T follicular helper cell (primary cell): Measurements from ENCODE around the gene MINDY4.
"Not testable (repeated sequence)": the region's sequence is repeated elsewhere in the genome, so short reads cannot be mapped to it uniquely, and the experiment has no call there.

Experiments
- DNase-seq: peaks from one replicate; pipeline ENCODE4 v3.0.0-alpha.2; 2020; ENCODE audit warnings: low read depth

Gene MINDY4

DNA sequence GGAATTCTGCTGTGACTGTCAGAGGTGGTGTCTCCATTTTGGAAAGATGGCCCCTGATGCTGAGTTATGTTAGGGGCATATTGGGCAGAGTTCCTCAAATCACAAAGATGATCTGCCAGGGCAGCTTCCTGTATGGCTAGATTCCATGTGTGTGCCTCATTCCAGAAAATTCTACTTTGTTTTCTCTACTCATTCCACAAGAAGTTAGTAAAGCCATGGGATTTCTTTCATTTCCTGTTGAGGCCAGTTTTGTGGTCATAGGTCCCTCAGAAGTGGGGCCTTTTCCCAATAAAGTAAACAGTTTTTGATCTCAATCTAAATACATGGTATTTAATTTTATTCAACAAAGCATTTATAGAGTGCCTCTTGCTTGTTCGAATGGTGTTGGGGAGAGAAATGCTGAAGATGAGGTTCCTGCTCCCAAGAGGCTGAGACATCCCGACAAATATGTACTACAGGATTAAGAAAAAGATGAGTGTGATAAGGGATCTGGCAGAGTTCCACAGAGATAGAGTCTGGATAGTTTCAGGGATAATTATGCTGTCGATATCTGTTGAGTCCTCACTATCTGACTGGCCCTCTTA is 33.0 kb downstream of the MINDY4 start:
- DNase-seq, result no peak

DNA sequence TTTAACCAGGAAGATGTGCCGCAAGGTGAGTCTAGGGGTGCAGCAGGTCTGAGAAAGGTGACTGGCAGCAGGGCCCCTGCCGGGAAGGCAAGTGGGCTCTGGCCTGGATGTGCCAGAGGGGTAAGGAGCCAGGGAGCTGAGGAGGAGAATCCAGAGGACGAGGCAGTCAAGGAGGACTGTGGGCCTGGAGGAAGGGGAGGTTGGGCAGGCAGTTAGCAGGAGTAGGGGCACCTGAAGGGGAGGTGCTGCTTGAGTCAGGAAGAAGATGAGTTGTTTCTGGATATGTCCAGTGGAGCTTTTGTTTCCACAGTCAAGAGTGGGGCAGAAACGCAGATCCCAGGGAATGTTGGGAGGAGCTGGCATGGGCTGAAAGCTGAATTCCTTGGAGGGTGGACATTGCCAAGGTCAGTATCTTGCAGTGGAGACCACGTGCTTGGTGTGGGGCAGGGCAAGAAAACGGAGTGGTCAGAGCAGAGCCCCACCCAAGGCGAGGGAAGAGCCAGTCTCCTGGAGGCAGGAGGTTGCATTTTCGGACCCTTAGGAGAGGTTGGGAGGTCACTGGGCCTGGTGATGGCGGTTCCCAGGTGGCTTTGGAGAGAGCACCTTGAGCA is 34.0 kb downstream of the MINDY4 start:
- no peak for DNase-seq

DNA sequence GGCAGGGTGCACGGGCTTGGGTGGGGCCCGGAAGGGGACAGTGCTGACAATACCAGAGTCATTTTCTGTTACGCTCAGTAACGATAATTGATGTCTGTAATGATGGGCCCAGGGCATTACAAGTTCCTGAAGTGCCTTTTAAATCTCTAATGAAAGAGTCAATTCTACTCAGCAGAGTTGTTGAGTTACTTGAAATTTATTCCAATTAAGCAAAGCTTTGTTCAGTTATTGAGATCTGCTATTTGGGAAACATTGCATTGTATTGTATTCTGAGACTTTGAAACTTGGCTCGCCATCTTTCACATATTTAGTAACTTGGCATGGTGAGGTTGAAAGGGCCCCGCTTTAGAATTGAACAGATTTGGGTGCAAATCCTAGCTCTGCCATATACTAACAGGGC is 34.7 kb downstream of the MINDY4 start:
- no peak for DNase-seq

DNA sequence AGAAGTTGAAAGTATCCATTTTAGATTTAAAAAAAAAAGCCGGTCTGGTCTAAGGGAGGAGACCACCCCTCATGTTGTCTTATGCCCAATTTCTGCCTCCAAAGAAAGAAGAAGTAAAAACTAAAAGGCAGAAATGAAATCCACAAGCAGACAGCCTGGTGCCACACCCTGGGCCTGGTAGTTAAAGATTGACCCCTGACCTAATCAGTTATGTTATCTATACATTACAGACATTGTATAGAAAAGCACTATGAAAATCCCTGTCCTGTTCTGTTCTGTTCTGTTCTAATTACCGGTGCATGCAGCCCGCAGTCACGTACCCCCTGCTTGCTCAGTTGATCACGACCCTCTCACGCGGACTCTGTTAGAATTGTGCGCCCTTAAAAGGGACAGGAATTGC is 36.3 kb downstream of the MINDY4 start:
- DNase-seq, result not testable (repeated sequence)

DNA sequence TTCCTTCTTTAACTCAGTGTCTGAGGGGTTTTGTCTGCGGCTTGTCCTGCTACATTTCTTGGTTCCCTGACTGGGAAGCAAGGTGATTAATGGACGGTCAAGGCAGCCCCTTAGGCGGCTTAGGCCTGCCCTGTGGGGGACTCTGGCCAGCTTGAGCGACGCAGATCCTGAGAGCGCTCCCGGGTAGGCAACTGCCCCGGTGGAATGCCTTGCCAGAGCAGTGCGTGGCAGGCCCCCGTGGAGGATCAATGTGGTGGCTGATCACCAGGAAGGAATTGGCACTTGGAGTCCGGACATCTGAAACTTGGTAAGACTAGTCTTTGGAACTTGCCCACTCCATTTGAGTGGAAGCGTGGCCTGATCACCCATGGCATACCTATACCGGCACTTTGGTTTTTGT is 36.7 kb downstream of the MINDY4 start:
- not testable (repeated sequence) for DNase-seq

DNA sequence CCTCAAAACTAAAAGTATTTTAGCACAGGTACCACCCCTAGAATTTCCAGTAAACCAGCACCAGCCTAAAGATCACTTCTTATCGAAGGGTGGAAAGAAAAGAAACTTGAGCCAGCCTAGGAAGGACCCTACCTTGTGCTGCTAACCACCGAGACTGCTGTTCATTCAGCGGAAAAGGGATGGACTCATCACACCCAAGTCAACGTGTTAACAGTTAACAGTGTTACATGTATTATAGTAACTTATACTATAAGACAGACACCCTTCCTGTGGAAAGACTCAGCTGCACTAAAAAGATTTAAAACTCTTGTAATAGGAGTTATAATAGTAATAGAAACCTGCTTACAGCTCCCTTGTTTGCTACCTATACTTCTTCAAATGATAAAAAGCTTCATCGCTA is 39.8 kb downstream of the MINDY4 start:
- no peak for DNase-seq

DNA sequence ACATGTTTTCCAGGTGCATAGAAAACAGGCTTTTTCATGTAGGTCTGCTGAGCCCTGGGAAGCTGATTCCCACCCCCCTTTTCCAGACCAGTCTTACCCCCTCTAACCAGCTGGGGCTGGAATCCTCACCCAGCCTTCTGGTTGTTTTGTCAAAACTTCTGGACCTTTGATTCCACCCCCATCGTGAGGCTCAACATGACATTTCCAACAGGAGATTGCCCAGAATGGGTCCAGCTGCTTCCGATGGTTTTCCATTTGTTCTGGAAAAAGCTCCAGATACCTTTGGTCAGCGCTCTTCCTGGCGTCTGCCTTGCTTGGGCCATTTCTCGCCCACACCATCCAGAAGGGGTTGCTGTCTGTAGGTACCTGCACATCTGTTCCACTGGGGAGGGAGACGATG is 41.5 kb downstream of the MINDY4 start:
- no peak for DNase-seq

DNA sequence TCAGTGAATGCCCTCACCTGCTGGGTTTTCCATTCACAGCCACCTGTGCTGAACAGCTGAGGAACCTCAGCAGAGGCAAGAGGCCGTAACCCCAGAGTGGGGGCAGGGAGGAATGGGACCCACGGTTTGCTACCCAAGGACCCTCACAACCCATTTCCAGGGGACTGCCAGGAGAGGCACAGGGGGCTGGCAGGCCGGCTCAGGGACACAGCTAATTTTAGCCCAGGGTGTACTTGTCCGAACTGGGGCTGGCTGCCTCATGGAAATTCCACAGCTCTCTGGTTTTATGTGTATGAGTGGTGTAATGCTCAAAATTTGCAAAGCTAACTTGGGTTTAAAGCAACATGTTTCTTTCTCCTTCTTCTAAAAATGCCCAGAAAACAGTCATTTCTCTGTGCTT is 42.2 kb downstream of the MINDY4 start:
- no peak for DNase-seq

DNA sequence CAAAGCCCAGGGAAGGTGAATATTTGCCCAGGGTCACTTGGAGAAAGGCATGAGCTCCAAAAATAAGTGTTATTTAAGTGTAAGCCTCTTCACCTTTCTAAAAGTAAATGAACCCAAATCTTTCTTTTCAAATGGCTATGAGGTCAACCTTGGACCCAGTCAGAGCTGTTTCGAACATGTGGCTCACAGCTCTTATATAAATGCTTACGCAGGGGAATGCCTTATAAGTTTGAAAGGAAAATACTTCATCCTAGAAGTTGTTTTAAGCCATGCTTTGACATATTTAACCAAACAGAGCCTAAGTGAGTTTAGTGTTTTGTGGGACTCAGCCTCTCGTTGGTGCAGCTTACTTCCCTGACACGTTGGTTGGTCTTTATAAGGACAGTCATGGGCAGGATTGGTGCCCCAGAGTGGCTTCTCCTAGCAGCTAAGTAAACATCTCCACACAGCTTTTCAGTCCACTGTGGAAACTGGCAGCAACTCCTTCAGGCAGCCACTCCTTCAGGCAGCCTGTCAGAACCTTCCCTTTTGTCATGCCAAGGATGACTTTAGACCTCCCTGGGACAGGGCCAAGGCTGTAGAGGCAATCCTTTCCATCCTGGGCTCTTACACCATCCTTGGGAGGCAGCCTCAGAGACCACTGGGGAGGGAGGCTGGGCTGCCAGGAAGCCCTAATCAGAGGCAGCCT is 43.6 kb downstream of the MINDY4 start:
- DNase-seq, result no peak

DNA sequence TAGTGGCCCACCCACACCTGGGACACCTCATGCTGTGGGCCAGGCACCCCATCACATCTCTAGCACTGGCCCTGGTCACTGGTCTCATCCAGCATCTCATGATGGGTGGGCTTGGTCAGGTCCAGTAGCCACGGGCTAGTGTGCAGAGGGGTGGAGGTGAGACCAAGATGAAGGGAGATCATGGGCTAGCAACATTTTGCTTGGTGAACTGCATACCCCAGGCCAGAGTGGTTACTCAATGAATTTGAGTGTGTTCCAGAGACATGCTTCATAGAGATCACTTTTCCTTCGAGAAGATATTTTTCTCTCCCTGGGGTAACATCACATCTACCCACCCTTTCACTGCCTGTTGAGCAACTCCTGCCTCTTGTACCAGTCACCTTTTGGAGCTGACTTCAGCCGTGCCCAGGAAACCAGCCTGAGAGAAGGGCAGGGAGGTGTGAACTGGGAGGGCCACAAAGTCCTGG is 44.2 kb downstream of the MINDY4 start:
- no peak for DNase-seq

DNA sequence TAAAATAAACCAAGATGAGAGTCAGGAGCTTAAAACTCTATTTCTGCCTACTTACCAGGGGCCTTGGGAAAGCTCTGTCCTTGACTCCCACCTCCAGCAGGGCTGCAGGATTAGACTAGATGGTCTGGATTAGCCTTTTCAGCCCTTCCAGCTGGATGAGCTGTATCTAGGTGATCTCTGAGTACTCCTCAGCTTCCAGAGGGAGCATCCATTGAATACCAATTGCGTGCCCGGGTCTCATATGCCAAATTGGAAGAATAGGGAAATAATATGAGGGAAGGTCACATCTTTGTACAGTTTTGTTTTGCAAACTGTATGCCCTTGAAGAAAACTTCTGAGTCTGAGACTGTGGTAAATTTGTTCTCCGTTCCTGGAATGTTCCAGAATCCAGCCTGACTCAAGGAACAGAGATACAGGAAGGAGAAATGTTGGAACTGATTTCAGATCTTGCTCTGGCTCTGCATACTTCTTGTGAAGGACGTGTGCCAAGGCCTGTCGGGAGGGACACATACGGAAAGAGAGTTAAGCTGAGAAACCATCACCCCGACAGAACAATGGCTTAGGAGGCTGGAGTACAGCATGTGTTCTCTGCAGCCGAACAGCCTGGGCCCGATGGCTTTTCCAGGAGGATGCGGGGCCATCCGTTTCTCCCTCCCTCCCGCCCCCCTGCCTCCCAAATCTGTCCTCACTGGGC is 44.9 kb downstream of the MINDY4 start:
- DNase-seq, result no peak

DNA sequence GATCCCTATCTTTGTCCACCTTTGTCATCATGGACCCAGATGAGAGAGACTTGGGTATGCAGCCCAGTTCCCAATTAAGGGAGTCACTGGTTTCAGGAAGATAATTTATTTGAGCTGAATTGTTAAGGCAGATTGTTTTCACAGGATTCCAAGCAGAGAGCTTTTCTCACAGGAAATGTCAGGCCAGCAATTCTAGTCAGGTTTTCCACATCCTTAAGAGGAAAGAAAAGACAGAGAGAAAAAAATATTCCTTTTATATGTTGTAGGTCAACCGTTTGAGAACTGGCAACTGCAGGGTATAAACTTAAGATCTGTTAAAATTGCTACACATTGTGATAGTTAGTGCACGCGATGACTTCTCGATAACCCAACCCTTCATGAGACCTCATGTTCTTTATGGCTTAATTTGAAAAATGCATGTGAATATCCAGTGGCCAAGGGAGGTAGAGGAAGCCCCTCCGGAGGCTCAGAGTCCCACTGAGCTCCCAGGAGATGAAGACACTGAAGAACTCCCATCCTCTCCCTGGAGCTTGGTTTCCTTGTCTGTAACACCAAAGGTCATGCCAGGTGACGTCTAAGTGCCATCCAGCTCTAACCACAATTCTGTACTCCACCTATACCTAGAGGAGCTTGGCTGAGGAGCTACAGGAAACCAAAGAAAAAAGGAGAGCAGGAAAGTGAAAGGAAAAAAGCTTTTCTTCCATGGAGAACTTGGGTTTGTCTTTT is 45.6 kb downstream of the MINDY4 start:
- DNase-seq, result no peak

DNA sequence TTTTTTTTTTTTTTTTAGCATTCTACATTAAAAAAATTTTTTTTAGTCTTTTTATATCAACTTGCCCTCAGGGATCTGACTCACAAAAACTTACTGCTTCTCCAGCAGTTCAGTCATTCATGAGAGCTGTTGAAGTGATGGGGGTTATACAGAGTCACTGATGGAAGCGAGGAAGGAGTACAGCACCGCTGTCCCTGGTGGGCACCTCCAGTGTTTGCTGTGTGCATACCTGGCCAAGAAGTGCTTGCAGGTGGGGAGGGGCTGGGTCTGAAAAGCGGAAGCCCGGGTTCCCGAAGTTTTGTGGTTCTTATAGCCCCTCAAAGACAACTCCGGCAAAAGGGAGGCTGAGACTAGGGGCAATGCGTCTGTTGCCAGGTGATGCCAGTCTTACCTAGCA is 46.2 kb downstream of the MINDY4 start:
- DNase-seq, result no peak

DNA sequence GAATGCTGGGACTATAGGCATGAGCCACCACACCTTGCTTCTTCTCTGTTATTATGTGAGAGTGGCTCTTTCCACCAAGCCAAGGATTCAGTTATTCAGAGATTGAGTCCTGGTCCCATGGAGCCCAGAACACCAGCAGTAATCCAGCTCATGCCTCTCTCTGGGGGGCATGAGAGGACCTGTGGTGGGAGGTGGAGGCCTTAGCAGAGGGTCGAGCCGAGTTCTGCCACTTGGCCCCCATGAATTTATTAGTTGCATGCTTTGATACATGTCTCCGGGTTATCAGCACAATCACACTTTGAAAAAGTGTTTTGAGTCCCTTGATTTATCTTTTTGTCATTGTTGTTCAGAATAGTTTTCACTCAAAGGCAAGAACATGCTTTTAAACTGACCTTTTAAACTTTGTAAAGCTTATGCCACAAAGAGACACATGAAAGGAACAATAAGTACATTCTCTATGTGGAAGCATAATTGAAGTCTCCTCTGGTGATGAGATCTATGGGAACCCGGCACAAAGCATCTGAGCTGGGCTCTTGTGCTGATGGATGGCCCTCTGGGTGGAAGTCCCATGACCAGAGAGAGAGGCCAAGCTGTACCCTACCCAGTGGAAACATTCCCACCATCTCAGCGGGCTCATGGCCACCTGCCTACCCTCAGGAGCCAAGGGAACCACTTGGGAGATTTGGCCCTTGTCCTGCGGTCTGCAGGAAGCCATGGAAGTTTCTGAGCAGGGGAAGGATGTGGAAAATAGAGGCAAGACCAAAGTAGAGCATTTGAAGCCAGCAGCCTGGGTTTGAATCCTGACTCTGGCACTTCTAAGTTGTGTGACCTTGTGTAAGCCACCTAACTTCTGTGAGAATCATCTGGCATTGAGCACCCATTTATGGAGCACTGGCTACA is 53.9 kb downstream of the MINDY4 start:
- DNase-seq, result no peak

DNA sequence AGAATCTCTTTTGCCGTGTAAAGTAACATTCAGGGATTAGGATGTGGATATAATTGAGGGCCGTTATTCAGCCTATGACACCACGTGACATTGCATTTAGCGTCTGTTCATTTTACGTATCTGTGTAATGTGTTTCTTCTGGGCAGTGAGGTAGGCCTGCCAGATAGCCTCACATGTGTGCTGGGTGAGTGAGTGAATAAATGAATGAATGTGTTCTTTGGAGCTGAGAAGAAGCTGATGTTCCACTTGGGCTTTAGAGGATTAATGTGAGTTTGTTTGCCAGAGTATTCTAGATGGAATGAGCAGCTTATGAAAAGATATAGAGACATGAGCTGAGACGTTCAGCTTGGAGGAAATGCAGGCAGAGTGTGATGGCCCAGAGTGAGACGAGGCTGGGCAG is 55.0 kb downstream of the MINDY4 start:
- DNase-seq, result no peak

DNA sequence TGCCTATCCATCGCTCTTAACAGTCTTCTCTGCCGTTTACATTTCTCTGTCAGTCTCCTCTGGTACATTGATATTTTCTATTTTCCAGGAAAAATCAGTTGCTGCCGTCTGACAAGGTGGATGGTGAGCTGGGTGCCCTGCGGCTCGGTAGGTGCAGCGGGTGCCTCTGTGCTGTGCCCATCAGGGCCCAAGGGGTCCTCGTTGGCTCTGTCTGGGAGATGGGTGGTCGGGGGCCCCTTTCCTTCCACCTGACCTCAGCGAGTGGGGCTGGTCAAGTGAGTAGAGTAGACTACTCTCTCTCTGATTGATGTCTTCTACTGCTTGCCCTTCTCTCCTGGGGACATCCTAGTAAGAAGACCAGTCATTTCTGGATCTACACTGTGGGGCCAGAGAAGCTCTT is 57.4 kb downstream of the MINDY4 start:
- DNase-seq, result no peak

DNA sequence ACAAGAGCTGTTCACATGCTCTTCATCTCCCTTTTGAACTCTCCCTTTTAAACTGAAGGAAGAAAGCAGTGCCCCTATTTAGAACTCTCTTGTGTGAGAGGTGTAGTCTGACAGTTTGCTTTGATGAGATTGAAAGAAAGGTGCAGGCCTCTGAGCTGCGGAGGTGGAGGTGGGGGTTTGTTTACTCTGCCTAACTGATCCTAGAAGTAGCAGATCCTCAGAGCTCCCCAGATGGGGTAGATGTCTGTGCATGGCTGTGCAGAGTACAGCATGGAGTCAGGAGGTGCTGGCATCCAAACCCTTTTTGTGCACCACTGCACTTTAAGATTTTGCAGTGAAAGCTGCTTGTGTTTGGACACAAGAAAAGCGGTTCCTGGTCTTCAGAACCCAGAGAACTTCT is 58.3 kb downstream of the MINDY4 start:
- DNase-seq, result no peak

DNA sequence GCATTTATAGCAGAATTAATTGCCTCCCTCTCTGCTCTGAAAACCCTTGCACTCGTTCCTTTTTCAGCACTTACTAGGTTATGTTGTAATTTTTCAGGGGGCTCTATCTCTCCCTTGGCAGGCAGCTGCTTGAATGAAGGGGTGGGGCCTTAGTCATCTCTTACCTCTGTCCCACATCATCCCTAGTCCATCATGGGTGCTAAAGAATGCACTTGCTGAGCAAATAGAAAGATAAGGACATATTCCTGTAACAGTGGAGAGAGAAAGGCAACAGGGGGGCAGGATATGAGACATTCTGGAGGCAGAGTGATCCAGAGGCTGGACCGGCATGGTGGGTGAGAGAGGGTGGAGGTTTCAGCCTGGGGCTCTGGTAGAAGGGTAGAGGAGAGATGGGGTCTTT is 60.0 kb downstream of the MINDY4 start:
- DNase-seq, result no peak

DNA sequence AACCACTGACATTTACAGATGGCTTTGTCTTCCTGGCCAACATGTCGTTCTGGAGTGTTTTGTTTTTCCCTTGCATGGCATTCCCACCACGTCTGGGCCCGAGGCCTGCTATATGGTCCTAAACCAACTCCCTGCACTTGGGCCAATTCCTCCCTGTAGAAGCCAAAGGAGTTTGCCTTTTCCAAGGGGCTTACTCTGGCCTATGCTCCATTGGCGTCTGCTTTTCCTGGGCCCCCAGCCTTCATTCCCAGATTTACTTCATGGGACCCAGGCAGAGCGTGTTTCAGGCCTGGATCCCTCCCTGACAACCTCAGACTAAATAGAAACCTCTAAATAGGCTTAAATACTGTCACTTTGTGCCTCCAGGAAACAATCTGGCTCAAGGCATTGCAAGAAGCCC is 60.7 kb downstream of the MINDY4 start:
- no peak for DNase-seq

DNA sequence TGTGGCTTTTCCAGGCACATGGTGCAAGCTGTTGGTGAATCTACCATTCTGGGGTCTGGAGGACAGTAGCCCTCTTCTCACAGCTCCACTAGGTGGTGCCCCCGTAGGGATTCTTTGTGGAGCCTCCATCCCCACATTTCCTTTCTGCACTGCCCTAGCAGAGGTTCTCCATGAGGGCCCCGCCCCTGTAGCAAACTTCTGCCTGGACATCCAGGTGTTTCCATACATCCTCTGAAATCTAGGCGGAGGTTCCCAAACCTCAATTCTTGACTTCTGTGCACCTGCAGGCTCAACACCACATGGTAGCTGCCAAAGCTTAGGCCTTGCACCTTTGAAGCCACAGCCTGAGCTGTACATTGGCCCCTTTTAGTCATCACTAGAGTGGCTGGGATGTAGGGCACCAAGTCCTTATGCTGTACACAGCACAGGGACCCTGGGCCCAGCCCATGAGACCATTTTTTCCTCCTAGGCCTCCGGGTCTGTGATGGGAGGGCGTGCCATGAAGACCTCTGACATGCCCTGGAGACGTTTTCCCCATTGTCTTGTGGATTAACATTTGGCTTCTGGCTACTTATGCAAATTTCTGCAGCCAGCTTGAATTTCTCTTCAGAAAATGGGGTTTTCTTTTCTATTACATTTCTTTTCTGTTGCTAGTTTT is 62.9 kb downstream of the MINDY4 start:
- not testable (repeated sequence) for DNase-seq
